Mammary epithelial cell (primary cell): ENCODE data around the gene HEXIM2.

Experiments used
- CTCF ChIP-seq, 2 donors: IDR thresholded peaks in 1 of 2; conservative IDR thresholded peaks in 1 of 2; 2 replicates each; pipeline ENCODE4 v1.5.1; 2011 to 2012; ENCODE audit warnings: inconsistent platforms in 2 of 2, low read length in 2 of 2, mild to moderate bottlenecking in 2 of 2, control low read depth in 1 of 2, low read depth in 1 of 2; ENCODE audit not compliant: insufficient read depth in 1 of 2; ENCODE audit errors: extremely low read depth in 1 of 2
- EZH2 ChIP-seq: IDR thresholded peaks from 2 replicates; pipeline ENCODE4 v1.6.1; 2012; ENCODE audit warnings: low read length, inconsistent platforms, borderline replicate concordance

- TF ChIP-seq CTCF (conservative IDR thresholded peaks at IDR 0.05 in 1 of 2, IDR thresholded peaks at IDR 0.05 in 1 of 2; ENCODE audit: extremely low read depth in 1 of 2, insufficient read depth in 1 of 2, low read depth in 1 of 2, low read length in 2 of 2), result peak; percentile 71 to 94
- no peak for TF ChIP-seq EZH2
Measured at GRCh38 chr17:45149037-45149668, 12.5 kb upstream of the HEXIM2 start.
